Hematopoietic multipotent progenitor cell treated with erythropoietin and hydrocortisone succinate and interleukin-3 and kit ligand, for 8 days (in vitro differentiated cells): ENCODE results near the gene PLD1.
"Not testable (repeated sequence)": the region's sequence is repeated elsewhere in the genome, so short reads cannot be mapped to it uniquely, and the experiment has no call there.

Experiments used
- DNase-seq: peaks from one replicate; pipeline ENCODE4 v3.0.0-alpha.2; 2015

The PLD1 gene

DNA sequence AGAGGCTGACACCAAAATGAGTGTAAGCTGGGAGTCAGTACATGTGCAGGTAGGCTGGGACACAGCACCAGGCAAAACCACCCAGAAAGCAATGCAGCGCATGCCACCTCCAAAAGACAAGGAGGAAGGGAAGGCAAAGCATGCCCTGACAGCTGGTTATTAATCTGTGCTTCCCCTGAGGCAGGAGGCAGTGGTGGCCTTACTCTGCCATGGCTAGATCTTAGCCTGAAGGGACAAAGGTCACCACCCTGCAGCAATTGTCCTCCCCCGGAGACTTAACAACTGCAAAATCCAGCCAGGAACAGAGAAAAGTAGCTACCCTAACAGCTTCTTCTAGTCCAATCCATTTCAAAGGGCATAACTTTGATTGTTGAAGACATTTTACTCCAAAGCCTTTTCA lies 73.7 kb downstream of the PLD1 start:
- no peak for DNase-seq

DNA sequence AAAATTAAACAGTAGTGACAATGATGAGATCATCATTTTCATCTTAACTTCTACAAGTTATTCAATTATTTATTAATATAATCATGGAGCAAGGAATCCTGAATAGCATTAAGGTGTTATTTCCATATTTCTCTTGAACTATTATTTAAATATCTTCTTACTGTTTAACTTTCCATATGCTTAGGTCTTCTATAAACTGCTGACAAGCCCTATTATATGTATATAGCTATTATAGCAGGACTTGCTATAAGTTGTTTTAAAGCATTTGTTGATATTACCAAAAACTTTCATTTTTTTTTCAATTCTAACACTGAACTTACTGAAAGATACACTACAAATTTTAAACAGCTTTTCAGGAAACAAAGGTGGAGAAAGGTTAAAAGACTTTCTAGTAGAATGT lies 76.7 kb downstream of the PLD1 start:
- DNase-seq = no peak

DNA sequence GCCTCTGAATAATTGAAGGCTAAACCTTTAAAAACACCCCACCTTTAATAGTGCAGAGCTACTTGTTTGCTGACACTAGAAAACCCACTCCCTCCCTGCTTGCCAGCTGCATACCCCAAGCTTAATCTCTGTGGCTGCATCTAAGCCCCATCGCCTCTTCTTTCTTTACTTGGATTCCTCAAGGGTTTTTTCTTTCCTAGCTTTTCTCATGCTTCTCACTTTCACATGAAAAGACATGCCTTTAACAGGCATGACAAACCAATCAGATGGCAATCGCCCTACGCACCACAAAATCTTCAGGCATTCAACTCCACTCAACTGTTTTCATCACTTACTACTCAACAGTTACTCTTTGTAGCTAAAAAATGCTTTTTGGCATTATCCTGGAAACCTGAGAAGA lies 77.5 kb downstream of the PLD1 start:
- DNase-seq = no peak

DNA sequence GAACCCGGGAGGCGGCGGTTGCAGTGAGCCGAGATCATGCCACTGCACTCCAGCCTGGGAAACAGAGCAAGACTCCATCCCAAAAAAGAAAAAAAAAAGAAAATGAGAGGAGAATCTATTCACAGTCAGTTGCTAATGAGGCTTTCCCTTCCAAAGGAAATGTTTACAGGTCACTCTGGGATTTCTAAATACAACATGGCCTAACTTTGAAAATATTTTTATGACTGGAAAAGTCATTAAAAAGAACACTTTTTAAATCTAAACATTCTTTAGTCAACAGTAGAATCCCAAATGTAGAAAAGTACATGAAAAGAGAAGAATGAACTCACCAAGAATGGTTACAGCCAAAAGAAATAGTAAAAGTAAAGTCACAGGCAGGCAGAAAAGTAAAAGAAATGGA lies 78.6 kb downstream of the PLD1 start:
- no peak for DNase-seq

DNA sequence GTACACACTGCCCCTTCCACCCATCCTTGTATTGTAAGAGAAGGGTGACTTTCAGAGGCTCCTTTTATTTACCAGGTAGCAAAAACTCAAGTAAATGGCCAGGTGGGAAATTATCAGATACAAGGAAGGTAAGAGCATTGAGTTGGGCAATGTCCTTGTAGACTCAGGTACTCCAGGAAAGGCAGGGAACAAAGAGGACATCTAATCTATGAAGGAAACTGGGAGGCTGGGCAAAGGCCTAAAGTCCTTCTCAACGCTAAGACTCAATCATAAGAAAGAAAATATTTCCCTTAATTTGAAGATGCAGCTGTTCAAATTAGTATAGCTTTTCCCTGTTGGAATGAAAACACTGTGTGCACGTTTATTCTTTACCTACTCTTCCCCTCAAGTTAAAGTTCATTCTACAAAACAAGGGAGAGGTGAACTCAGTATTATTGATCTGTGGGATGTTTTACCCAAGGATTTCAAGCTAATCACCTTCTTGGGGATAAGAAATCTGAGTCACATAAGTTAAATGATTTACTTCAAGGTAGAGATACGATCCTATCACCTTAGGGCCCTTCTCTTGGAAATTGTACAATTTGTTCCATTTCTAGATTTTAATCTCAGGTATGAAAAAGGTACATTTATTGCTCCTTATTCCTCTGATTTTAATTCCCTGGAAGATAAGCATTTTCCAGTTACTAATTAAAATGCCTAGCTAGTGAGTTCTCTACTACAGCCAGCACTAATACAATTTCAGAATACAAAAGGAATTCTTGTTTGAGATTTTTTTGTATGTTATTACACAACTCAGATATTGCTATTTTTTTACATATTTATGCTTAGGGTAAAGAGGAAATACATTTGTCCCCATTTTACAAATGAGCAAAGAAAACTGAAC lies 80.6 kb downstream of the PLD1 start:
- no peak for DNase-seq

DNA sequence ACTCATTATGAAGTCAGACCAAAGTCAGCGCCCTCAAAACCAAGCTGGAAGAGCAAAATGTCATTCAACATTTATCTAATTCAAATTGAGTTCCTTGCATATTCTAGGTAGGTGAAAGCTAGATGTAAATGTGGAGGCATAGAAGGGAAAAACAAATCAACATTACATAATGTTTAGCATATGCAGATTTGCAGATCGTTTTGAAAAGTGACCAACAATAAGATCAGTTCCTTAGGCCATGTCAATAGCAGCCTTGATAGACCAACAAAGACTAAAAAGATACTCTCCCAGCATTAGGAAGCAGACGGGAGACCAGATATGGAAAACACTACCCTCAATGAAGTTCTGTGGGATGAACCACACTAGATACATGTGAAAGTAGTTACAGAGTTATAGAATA lies 83.0 kb downstream of the PLD1 start:
- no peak for DNase-seq

DNA sequence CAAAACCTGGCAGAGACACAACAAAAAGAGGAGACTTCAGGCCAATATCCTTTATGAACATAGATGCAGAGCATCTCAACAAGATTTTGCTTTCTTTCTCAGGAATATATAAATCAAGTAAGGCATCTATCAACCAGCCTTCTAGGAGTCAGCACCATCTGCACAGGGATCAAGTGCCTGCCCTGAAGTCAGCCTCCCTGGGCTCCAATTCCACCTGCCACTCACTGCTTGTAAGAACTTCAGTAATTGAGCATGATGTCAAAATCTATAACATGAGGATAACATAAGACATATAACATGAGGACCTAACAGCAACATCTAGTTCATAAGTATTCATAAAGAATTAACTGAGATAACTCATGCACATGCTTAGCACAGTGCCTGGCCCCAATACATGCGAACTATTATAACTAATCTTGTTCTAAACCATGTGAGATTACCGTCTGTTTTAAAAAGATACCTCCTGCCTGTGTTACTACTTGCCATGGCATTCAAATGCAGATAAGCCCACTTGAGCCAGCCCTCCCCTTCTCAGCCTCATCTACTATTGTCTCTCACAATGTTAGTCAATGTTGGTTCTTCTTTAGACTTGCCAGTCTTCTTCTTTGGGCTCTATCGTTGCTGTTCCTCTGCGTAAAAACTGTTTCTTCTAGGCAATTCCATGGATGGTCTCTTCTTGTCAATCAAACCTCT lies 91.6 kb downstream of the PLD1 start:
- peak; percentile 74 for DNase-seq

DNA sequence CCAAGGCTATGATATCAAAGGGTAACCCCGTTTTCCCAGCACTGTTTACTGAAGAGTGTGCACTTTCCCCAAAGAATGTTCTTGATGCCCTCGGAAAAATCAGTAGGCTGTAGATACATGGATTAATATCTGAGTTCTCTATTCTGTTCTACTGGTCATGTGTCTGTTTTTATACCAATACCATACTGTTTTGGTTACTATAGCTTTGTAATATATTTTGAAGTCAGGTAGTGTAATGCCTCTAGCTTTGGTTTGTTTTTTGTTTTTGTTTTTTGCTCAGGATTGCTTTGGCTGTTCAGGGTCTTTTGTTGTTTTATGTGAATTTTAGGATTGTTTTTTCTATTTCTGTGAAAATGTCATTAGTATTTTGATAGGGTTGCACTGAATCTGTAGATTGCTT lies 95.1 kb downstream of the PLD1 start:
- no peak for DNase-seq

DNA sequence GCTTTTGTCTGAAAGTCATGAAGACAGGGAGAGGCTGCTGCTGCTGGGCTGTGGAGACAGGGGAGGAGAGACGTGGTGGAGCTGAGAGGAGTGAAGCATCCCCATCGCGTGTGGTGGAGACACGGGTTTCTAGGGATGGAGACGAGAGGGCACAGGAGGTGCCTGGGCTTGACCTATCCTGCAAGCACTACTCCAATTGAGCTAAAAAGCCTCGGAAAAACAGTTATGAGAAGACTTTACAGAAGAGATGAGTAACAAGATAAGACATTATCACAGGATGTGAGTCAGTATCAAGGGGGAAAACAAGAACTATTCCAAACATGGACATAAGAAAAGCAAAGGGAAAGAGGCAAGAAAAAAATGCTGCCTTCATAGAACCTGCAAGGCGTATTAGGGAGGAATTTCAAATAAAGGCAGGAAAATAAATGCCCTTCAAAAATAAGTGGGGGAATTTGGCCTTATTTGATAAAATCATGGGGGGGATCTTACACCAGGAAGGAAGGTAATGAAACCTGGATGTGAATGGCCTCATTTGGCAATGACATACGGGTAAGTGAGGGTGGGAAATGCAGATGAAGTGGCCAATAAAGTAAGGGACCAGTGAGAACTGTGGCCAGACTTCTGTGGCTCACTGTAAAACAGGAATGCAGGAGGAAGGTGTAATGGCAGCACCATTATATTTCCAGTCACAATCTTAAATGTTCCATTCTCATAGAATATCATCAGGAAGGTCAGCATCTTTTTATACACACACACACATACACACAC lies 97.9 kb downstream of the PLD1 start:
- DNase-seq = no peak

DNA sequence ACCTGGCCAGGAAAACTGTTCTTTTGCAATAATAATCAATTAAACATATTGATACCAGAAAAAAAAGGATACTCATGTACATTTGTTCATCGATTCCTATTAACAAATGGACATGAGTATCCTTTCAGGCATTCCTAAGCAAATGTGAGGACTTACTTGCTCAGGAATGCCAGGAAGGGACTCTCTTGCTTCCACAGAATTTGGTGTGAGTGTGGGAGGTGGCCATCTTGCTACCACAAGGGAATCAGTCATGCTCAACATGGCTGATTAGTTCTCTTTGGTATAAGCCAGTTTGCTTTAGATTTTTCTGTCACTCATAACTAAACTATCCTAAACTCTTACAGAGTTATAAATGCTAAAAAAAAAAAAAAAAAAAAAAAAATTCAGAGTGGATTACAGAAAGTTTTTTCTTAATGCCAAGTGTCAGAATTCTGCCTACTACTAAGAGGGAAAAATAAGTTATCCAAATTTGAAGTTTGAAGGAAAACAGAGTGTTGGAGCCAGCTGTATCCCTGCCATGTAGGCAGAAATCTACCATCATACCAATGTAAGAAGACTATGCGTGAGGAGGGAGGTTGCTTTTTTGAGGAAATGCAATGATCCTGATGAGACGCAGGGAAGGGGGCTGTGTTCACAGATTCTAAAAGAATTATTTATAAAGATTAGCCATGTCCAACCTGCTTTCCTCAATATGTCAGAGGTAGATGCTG lies 98.7 kb downstream of the PLD1 start:
- no peak for DNase-seq

DNA sequence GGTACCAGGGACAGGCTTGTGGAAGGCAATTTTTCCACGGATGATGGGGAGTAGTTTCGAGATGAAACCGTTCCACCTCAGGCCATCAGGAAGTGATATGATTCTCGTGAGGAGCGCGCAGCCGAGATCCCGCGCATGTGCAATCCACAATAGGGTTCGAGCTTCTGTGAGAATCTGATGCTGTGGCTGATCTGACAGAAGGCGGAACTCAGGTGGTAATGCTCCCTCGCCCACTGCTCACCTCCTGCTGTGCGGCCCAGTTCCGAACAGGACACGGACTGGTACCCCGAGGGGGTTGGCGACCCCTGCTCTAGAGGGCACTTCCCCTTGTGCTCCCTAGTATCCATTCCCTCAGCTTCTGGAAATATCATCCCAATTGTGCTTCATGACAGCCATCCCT lies 99.9 kb downstream of the PLD1 start:
- no peak for DNase-seq

DNA sequence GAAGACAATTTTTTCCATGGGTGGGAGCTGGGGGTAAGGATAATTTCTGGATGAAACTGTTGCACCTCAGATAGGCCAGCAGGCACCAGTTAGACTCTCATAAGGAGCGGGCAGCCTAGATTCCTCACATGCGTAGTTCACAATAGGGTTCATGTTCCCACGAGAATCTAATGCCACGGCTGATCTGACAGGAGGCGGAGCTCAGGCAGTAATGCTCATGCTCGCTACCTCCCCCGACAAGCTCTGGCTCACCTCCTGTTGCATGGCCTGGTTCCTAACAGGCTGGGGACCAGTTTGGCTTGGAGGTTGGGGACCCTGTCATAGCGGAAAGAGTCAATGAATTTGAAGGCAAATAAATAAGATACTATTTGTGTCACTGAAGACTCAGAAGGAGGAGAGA lies 105.5 kb downstream of the PLD1 start:
- no peak for DNase-seq

DNA sequence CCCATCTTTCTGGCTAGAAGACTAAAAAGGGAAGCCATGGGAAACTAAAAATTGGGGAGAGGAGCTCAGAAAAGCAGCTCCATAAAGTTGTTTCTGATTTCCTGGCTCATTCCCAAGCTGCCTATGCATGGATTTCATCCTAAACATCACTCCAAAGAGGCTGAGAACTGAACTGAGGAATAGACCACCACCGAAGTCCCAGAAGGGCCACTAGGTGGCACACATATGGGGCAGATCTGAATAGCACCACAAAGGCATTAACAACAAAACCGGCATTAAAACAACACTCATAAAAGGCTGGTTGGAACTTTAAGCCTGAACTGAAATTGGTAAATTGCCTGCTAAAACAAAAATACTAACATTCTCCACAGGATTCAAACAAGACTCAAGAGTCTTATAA lies 106.3 kb downstream of the PLD1 start:
- peak; percentile 64 for DNase-seq

DNA sequence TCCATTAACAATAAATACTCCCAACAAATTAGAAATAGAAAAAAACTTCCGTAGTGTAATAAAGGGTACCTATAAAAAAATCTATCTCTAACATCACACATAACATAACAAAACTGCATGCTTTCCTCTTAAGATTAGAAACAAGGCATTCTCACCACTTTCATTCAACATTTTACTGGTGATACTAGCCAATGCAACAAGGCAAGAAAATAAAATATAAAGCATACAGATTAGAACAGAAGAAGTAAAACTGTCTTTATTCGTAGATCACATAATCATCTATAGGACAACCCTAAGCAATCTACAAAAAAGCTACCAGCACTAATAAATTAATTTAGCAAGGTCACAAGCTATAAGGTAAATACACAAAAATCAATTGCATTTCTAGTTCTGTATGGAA lies 107.1 kb downstream of the PLD1 start:
- DNase-seq = no peak

DNA sequence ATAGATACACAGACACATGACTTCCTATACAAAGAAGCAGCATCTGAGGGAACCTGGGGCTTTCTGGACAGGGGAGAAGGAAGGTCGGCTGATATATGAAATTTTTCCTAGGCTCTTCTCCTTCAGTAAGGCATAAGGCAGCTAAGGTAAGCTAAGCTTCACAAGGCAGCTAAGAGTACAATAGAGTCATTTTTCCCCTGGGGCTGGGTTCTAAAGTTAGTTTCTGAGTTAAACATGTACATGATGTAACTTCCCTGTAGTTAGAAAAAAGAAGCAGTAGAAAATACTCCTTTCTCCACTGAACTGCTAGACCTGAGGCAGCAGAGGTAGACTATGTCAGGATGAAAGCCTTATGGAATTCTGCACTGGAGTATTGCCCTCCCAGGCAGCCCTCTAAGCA lies 109.6 kb downstream of the PLD1 start:
- no peak for DNase-seq

DNA sequence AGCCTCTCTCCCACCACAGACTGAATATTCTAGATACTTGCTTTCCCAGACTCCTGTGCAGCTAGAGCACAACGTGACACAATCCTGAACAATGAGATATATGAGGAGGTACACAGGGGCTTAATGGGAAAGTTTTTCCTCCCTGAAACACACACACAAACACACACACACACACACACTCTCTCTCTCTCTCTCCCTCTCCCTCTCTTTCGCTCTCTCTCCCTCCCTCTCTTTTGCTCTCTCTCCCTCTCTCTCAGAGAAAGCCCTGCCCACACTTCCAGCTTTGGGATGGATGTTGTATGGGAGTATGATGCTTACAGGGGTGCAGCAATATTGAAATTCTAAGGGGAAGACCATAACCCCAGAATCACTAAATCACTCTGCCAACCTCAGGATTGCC lies 110.1 kb downstream of the PLD1 start:
- DNase-seq = no peak

DNA sequence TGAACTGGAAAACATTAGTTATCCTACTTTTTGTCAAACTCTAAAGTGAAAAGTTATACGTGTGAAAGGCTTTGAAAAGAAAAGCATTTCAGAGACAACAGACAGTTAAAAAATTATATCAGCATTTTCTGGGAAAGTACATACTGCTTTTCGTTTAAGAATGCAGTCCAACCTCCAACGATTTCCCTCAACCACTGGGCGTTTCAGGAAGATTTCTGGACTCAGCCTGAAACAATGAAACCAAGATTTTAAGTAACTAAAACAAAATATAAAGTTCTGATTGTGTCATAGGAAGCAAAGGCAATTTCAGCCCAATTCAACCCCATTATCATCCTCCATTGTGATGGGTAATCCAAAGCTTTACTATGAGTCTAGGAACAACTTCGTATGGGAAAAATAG lies 110.7 kb downstream of the PLD1 start:
- no peak for DNase-seq

DNA sequence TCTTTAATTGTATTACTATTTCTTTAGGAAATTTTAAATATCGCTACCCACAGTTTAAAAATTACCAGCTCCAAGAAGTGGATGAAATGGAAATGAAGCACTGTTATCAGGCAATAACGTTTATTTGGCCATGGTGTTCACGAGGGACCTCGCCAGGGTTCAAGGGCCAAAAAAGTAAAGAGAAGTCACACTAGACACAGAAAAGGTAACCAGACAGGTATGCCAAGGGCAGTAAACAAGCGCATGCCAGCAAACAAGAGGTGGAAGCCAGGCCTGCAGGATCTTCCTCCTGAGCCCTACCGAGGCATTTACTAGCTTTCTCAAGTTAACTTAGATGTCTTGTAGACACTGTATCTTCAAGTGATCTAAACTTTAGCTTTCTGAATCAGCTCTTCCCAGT lies 113.5 kb downstream of the PLD1 start:
- no peak for DNase-seq

DNA sequence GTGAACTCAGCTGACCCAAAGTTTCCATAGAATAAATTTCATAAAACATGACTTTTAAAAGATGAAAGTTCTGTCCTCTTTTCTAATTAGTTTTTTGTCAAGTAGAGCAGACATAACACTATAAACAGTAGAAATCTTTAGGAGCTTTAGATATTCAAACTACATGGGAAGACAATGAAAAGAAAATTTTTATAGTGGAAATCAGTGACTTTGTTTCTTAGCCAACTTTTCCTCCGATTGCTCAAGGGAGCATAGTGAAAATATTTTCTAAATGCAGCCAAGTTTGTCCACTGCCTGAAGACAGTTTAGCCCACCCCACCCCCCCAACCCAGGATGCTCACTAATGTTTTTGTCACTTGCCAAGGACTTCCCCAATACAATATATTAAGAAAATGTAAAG lies 114.9 kb downstream of the PLD1 start:
- DNase-seq = no peak

DNA sequence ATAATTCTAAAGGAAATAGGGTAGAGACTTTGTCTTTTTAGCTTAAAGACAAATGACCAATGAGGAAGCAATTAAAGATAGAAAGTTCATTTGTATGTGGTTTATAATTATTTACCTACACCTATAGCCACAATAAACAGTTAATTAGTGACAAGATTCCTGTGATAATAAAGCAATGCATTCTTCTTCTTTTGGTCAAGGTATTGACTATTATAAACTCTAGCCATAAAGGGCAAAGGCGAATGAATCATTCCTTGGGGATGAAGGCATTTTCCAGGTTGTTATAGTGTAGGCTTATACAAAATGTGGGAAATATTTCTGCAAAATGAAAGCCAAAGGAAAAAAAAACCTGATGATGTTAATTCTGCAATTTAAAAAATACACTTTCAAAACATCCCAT lies 115.4 kb downstream of the PLD1 start:
- DNase-seq = no peak

DNA sequence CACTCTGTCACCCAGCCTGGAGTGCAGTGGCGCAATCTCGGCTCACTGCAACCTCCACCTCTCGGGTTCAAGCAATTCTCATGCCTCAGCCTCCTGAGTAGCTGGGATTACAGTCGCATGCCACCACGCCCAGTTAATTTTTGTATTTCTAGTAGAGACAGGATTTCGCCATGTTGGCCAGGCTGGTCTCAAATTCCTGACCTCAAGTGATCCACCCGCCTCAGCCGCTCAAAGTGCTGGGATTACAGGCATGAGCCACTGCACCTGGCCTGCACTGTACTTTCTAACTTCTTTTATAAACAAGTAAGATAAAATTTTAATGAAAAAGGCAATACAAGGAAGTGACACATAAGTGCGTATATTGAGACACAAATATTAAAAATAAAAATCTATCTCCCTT lies 117.7 kb downstream of the PLD1 start:
- not testable (repeated sequence) for DNase-seq

DNA sequence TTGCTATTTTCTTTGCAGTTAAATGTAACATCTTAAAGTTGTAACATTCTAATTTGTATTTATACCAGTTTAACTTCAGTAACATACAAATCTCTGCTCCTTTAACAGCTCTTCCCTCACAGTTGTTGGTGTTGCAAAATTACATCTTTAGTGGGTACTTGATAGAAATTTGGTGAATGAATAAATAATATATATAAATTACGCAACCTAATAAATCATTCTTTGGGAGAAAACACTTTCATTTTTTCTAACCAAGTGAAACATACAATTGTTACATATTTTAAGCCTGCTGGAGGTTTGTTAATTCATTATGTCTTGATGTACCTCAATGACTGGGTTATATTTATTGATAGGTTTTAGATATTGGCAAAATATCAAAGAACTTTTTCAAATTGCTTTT lies 118.8 kb downstream of the PLD1 start:
- DNase-seq = no peak

DNA sequence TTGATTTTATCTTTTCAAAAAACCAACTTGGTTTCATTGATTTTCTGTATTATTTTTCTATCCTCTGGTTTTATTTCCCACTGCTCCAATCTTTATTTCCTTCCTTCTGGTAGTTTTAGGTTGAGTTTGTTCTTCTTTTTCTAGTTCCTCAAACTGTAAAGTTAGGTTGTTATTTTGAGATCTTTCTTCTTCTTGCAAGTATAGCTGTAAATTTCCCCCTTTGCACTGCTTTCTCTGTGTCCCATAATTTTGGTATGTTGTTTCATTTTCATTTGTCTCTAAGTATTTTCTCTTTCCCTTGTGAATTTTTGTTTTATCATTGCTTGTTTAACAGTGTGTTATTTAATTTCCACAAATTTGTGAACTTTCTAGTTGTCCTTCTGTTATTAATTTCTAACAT lies 120.0 kb downstream of the PLD1 start:
- DNase-seq = no peak
